ENCODE measurements around the gene TMEM212. TPM values are rescaled to one million over a fixed set of nuclear protein-coding genes. Genes with fewer than 3 reads are reported as not detected.

The TMEM212 gene
- total and polyA plus RNA-seq, 2 of the 13 experiments (the other 11 are each of a cell fraction or from before 2014, with no cell fraction given), result not detected

GRCh38 chr3:171840811-171841619 lies 2.1 kb upstream of the TMEM212 start:
- intact Hi-C loops (cut with micrococcal nuclease; ENCODE audit: unreplicated experiment) (loop anchor here (1.0 to 10.0 kb wide), 3 partner anchors 42 to 198 kb away; partner anchors contain the start of gene FNDC3B), in situ Hi-C loops (cut with HindIII; ENCODE audit: extremely low pct_ligation_motif_present, low pct_unique_long_range_greater_than_20kb) (loop anchor here (10.0 kb wide), 1 partner anchor 194 kb away; the partner anchor contains the start of gene FNDC3B)
- FAIRE-seq, result peak; percentile 47
- ATAC-seq, result peak; percentile 84
- Histone ChIP-seq H3K4me2 (ENCODE audit: low read depth, low read length) (peak overlapping the region; percentile 80), H3K4me3 (replicated peaks in 1 of 3; ENCODE audit: insufficient read depth in 1 of 3, low read depth in 2 of 3, low read length in 3 of 3) (peak overlapping the region in 1 of 3 experiments; percentile 27; a peak in 2 of 6 replicates), H3K4me1 (ENCODE audit: insufficient read depth, low read length) (peaks cover 97% of the 10 kb centered on the region), H3K27ac (ENCODE audit: extremely low read length, insufficient read depth, low read length) (peak overlapping the region; percentile 100), H3K9ac (ENCODE audit: insufficient read depth, low read depth, low read length) (peak overlapping the region; percentile 84), H2AFZ (ENCODE audit: low read length) (no peak overlapping the region), H3K36me3 (replicated peaks in 1 of 2; ENCODE audit: control insufficient read depth in 1 of 2, insufficient read depth in 2 of 2, low read length in 2 of 2) (no peaks in the 10 kb centered on the region), H3K27me3 (ENCODE audit: control insufficient read depth in 1 of 2, insufficient read depth in 2 of 2, low read length in 2 of 2) (no peaks in the 10 kb centered on the region), H4K20me1 (ENCODE audit: insufficient read depth, low read length) (no peaks in the 10 kb centered on the region), H3K9me3 (ENCODE audit: low read length) (no peaks in the 10 kb centered on the region), H3K79me2 (ENCODE audit: insufficient read depth, low read length) (peaks cover 19% of the 10 kb centered on the region)
- BruUV-seq (replicated peaks), result TSS peak; percentile 83
- WGBS (ENCODE audit: low lambda C conversion rate), result 2% methylated on average over 4 of the region's 6 CpGs
- peak; percentile 97 for DNase-seq (ENCODE audit: low spot score)
- ChIA-PET CTCF (ENCODE audit: low intra/inter-chr PET ratio, low total read pairs) (no interaction called here), POLR2A (interaction anchor here (0.7 to 6.3 kb wide), 30 partner anchors 11 to 1485 kb away, joined by 3 to 91 read pairs (median 6); partner anchors contain the start of genes FNDC3B and PLD1)
- peak; percentile 96 for TF ChIP-seq SOX5 (CRISPR knock-in tag; IDR thresholded peaks at IDR 0.05; ENCODE audit: borderline replicate concordance)
- TF ChIP-seq FOXK2 (IDR thresholded peaks at IDR 0.05), result peak; percentile 94
- peak; percentile 73; the same call in 1 of the 2 replicates for TF ChIP-seq ZBTB7B (CRISPR knock-in tag; IDR thresholded peaks at IDR 0.05)
- TF ChIP-seq, protein P1, sequence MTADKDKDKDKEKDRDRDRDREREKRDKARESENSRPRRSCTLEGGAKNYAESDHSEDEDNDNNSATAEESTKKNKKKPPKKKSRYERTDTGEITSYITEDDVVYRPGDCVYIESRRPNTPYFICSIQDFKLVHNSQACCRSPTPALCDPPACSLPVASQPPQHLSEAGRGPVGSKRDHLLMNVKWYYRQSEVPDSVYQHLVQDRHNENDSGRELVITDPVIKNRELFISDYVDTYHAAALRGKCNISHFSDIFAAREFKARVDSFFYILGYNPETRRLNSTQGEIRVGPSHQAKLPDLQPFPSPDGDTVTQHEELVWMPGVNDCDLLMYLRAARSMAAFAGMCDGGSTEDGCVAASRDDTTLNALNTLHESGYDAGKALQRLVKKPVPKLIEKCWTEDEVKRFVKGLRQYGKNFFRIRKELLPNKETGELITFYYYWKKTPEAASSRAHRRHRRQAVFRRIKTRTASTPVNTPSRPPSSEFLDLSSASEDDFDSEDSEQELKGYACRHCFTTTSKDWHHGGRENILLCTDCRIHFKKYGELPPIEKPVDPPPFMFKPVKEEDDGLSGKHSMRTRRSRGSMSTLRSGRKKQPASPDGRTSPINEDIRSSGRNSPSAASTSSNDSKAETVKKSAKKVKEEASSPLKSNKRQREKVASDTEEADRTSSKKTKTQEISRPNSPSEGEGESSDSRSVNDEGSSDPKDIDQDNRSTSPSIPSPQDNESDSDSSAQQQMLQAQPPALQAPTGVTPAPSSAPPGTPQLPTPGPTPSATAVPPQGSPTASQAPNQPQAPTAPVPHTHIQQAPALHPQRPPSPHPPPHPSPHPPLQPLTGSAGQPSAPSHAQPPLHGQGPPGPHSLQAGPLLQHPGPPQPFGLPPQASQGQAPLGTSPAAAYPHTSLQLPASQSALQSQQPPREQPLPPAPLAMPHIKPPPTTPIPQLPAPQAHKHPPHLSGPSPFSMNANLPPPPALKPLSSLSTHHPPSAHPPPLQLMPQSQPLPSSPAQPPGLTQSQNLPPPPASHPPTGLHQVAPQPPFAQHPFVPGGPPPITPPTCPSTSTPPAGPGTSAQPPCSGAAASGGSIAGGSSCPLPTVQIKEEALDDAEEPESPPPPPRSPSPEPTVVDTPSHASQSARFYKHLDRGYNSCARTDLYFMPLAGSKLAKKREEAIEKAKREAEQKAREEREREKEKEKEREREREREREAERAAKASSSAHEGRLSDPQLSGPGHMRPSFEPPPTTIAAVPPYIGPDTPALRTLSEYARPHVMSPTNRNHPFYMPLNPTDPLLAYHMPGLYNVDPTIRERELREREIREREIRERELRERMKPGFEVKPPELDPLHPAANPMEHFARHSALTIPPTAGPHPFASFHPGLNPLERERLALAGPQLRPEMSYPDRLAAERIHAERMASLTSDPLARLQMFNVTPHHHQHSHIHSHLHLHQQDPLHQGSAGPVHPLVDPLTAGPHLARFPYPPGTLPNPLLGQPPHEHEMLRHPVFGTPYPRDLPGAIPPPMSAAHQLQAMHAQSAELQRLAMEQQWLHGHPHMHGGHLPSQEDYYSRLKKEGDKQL (CRISPR knock-in tag; IDR thresholded peaks at IDR 0.05; ENCODE audit: low read depth), result peak; percentile 95
- no peak for TF ChIP-seq EED (CRISPR knock-in tag; IDR thresholded peaks at IDR 0.05)
- TF ChIP-seq MED8 (CRISPR knock-in tag; IDR thresholded peaks at IDR 0.05; ENCODE audit: insufficient replicate concordance), result peak; percentile 98
- TF ChIP-seq PPARG (CRISPR knock-in tag; conservative IDR thresholded peaks at IDR 0.05), result peak; percentile 93
- peak; percentile 37 for TF ChIP-seq XRCC5 (optimal IDR thresholded peaks at IDR 0.05; ENCODE audit: low read length)
- TF ChIP-seq RBFOX2 (IDR thresholded peaks at IDR 0.05; ENCODE audit: low read depth, low read length), result peak; percentile 82
- TF ChIP-seq, protein P2, sequence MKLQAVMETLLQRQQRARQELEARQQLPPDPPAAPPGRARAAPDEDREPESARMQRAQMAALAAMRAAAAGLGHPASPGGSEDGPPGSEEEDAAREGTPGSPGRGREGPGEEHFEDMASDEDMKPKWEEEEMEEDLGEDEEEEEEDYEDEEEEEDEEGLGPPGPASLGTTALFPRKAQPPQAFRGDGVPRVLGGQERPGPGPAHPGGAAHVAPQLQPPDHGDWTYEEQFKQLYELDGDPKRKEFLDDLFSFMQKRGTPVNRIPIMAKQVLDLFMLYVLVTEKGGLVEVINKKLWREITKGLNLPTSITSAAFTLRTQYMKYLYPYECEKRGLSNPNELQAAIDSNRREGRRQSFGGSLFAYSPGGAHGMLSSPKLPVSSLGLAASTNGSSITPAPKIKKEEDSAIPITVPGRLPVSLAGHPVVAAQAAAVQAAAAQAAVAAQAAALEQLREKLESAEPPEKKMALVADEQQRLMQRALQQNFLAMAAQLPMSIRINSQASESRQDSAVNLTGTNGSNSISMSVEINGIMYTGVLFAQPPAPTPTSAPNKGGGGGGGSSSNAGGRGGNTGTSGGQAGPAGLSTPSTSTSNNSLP (IDR thresholded peaks at IDR 0.05; ENCODE audit: low read depth, low read length), result peak; percentile 99
- TF ChIP-seq, protein P3, sequence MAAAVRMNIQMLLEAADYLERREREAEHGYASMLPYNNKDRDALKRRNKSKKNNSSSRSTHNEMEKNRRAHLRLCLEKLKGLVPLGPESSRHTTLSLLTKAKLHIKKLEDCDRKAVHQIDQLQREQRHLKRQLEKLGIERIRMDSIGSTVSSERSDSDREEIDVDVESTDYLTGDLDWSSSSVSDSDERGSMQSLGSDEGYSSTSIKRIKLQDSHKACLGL (CRISPR knock-in tag; IDR thresholded peaks at IDR 0.05), result no peak
- 0 out of 2 replicates have a peak, but pooled peaks have one; percentile 35 for TF ChIP-seq HOXA9 (CRISPR knock-in tag; IDR thresholded peaks at IDR 0.05; ENCODE audit: borderline replicate concordance)
- peak; percentile 58; the same call in 1 of the 2 replicates for TF ChIP-seq MXD3 (CRISPR knock-in tag; IDR thresholded peaks at IDR 0.05)
- TF ChIP-seq ZNF619 (CRISPR knock-in tag; IDR thresholded peaks at IDR 0.05), result no peak
- TF ChIP-seq ZNF121 (CRISPR knock-in tag; IDR thresholded peaks at IDR 0.05), result 0 out of 2 replicates have a peak, but pooled peaks have one; percentile 19

Measured in HepG2 (cell line).